ENCODE measurements around the gene C1QTNF1.

Gene C1QTNF1, protein sequence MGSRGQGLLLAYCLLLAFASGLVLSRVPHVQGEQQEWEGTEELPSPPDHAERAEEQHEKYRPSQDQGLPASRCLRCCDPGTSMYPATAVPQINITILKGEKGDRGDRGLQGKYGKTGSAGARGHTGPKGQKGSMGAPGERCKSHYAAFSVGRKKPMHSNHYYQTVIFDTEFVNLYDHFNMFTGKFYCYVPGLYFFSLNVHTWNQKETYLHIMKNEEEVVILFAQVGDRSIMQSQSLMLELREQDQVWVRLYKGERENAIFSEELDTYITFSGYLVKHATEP

DNA sequence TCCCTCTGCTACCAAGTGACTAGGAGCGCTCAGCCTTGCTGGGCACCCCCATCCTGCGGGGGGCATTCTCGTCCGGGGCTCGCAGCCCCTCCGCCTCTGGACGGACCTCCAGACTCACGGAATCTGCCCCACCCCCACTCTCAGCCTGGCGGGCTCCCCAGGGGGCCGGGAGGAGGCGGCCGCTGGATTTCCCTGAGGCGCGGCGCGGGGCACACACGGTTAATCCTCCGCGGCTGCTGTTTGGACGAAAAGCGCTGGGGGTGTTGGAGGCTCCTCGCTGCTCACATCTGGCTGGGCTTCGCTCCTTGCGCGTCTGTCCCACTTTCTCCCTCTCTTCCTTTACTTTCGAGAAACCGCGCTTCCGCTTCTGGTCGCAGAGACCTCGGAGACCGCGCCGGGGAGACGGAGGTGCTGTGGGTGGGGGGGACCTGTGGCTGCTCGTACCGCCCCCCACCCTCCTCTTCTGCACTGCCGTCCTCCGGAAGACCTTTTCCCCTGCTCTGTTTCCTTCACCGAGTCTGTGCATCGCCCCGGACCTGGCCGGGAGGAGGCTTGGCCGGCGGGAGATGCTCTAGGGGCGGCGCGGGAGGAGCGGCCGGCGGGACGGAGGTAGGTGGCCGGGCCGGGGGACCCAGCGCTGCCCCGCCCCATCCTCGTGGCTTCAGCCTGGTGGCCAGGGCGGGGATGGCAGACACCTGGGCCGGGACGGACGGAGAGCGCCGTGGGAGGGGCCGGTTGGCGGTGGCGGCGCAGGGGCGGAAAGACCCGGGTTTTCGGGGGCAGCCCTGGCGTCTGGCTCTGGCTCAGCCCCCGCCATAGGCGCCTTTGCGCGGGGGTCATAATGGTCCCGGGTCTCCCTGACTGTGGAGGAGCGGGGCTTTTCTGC lies at the start of gene C1QTNF1:
TSS of gene C1QTNF1 (plus strand) at position 284 of the 886 bp plus-strand sequence. CDS start 19,800 bp downstream, outside the sequence.
- DNase-seq (ENCODE audit: low read depth in 1 of 2, low spot score in 1 of 2), result no peak

DNA sequence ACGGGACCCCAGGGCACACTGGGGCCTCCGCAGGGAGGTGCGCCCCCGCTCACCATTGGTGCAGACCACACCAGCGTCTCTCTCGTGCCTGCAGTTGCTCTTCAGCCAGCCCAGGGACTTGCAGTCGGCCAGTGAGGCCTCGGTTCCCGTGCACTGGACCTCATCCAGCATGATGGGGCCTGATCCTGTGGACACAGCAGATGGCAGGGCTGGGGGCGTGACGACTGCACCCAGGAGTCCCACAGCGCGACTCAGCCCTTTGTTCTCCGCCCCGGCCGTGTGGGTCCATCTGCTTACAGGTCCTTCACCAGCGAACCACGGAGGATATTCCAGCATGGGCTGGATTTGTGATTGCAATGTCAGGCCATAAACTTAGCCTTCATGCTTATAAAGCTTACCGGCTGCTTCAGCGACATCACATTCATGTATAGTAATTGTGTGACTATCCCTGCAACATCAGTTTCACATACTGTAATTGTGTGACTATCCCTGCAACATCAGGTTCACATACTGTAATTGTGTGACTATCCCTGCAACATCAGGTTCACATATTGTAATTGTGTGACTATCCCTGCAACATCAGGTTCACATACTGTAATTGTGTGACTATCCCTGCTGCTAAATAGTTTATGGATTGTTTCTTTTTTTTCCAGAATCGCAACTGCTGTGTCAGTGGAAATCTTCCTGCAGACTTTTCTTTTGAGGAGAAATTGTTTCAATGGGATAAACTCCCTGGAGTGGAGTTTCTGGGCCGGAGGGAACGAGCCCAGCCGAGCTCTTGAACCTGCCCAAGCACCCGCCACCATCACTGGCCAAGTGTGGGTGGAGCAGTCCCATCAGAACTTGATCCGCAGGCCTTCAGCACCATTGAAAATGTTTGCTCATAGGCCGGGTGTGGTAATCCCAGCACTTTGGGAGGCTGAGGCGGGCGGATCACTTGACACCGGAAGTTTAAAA lies 49.1 kb upstream of the C1QTNF1 start:
- no peak for DNase-seq (ENCODE audit: low read depth in 1 of 2, low spot score in 1 of 2)

DNA sequence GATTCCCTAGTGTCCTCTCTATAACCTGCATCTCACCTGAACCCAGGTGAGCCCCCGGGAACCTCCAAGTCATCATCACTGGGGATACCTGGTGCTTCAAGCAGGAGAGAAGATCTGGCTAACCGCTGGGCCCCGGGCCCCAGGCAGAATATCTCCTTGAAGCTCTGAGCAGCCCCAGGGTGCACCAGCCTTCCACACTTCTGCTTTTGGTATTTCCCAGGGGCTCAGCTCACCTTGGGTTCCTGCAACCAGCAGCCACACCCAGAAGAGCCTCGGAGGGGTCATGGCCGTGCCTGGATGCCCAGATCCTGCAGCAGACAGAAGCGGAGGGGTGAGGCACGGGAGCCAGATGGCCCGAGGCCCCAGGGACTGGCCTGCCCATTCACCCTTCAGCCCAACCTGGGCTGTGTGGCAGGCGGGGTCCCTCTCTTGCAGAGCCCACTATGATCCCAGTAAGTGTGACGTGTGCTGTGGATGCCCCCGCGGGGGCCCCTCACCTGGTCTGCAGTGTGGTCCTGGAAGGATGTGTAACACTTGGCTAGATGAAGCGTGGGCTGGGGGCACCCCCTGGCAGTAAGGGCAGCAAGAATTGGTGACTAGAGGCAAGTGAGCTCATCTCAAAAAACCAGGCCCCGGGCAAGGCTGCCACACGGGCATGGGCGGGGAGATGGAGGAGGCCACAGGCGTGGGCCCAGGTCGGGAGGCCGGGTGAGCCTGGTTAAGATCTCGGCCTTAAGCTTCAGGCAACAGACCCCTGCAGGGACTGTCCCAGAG lies 46.9 kb upstream of the C1QTNF1 start:
- no peak for DNase-seq (ENCODE audit: low read depth in 1 of 2, low spot score in 1 of 2)

DNA sequence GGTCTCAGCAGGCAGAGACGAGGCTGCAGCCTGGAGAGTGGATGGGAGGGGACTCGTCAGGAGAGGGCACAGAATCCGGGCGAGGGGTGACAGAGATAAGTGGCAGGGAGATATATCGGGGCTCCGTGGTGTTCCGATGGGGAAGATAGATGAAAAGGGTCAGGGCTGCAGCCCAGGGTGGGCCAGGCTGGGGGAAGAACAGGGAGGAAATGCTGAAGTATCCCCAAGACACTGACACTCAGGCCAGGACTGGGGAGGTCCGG lies 46.4 kb upstream of the C1QTNF1 start:
- no peak for DNase-seq (ENCODE audit: low read depth in 1 of 2, low spot score in 1 of 2)

DNA sequence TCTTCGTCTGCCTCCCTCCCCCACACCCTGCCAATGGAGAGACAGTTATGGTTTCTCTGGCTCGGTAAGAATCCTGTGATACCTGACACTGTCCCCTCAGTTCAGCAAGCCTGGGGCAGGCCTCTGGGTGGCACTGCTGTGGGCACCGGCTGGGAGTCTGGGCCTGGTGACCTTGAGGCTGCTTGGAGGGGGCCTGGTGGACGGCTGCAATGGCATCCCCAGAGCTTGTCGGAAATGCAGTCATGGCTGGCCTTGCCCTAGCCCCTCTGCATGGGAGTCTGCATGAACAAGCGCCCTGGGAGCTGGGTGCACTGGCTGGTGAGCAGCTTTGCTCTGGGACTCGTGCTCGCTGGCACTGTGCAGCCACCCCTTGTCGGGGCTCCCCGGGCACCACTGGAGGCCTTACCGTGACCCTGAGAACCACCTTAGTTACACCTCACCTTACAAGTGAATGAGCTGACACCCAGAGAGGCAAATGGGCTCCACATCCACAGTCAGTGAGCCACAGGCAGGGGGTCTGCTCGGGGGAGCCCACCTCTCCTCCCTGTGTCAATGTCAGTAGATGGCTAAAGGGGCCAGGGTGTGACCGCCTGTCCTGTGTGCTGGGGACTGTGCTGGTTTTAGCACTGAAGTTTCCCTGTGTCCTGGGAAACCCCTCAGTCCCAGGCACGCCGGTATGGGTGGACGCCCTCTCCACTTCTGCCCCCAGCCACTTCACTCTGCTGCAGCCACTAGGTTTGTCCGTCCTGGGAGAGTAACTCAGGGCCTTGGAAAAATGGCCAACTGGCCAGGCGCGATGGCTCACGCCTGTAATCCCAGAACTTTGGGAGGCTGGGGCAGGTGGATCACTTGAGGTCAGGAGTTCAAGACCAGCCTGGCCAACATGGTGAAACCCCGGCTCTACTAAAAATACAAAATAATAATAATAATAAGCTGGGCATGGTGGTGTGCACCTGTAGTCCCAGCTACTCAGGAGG lies 45.7 kb upstream of the C1QTNF1 start:
- no peak for DNase-seq (ENCODE audit: low read depth in 1 of 2, low spot score in 1 of 2)

DNA sequence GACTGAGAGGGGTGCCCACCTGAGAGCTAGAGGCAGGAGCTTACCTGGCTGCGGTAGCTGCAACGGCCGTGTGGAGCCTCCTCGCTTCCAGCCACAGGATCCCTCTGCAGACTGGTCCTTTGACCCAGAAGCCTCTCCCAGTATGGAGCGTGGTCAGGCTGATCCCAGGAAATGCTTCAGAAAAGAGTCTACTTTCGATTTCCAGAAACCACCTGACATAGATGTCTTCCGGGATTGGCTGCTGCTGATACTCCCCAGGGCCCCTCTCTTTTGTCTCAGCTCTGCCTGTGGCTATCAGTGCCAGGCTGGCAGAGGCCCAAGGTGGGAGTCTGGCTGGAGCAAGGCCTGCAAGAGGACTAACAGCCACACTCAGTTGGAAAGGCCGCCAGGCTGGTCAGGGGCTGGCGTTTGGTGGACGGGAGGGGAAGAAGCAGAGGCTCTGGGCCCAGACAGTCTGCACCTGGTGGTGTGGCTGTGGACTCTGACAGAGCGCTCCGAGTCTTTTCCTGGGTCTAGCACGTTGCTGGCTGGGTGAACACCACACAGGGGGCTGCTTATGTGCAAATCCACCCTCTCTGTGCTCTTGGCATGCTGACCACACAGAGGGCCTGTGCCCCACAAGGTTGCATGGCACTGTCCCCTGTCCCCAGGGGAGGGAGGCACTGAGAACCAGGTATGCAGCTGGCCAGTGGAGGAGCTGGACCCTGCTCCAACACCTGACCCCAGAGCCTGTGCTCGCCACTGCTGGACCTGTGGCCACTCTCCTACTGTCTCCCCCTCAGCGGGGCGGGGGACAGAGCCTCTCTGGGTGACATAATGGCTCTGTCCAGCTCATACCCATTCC lies 44.0 kb upstream of the C1QTNF1 start, which contains the start of gene LGALS3BP:
TSS of gene LGALS3BP (minus strand) at position 144 of the 844 bp plus-strand sequence. CDS start 2,732 bp downstream, outside the sequence.
- DNase-seq (ENCODE audit: low read depth in 1 of 2, low spot score in 1 of 2), result no peak

DNA sequence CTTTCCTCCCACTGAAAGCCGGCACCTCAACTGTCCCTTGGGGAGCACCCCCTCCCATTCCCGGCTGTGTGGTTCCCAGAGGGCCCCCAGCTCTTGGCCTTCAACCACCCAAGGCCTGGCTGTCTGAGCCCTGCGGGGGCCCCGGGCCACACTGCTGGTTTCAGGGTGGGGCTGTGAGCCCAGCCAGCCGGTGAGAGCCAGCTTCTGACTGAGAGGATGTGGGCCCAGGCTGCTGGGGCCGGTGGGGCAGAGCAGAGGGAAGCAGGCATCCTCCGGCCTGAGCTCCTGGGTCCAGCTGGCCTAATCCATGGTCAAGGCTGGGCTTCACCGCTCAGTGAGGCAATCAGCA lies 43.4 kb upstream of the C1QTNF1 start:
- no peak for DNase-seq (ENCODE audit: low read depth in 1 of 2, low spot score in 1 of 2)

DNA sequence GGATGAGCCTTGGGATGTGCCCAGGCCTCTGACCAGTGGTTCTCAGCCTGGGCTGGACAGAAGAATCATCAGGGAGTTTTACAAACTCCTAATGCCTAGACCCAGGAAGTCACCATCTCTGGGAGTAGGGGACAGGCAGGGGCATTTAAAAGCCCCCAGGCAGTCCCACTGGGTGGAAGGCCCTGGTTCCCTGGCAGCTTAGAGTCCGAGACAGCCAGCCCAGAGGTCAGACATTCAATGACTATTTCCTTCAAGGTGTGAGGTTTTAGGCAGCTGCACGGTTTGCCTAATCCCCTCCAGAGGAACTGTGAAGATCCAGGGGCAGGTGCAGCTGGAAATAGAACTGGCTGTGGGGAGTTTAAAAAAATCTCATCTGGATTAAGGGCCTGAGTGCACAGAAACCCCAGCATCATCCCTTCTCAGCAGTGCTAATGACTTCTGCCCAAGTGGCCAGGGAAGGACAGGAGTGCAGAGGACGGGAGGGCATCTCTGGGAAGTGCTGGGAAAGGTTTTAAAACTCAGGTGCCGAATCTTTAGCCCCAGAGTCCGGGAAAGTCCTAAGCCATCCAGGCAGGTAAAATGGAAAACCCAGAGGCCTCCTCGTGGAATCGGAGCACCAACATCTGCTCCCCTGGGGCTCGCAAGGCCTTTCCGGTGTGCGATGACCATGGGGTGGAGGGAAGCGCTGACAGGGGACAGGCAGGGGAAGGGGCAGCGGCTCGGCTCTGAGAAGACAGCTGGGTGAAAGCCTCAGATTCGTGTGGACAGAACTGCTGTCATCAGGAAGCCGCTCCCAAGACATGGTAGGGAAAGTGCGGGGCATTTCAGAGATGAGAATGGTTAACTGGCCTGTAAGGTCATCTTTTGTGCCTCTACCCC lies 42.7 kb upstream of the C1QTNF1 start:
- DNase-seq (ENCODE audit: low read depth in 1 of 2, low spot score in 1 of 2), result no peak

DNA sequence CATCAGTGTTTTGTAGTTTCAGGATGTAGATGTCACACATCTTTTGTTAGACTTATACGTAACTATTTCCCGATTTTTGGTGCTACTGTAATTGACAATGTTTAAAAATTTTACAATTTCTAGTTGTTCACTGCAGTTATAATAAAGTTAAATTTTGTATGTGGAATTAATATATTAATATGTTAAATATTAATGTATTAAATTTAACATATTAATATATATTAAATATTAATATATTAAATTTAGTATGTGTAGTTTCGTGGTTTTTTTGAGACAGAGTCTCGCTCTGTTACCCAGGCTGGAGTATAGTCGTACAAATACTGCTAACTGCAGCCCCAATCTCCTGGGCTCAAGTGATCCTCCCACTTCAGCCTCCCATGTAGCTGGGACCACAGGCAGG lies 38.6 kb upstream of the C1QTNF1 start:
- no peak for DNase-seq (ENCODE audit: low read depth in 1 of 2, low spot score in 1 of 2)

DNA sequence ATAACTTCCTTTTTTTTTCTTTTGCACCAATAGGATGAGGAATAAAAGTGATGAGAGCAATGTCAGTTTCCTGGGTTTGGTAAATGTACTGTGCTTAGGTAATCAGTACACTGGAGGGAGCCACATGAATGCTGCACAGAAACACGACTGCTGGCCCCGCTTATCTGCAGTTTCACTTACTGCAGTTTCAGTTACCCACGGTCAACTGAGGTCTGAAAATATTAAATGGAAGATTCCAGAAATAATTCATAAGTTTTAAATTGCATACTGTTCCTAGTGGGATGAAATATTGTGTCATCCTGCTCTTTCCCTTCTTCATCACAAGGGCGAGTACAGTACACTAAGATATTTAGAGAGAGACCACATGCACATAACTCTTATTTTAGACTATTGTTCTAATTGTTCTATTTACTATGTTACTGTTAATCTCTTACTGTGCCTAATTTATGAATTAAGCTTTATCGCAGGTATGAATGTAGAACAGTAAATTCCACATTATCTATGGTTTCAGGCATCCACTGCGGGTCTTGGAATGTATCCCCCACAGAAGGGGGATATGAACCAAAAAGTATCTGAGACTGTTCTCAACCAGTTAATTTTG lies 37.8 kb upstream of the C1QTNF1 start:
- DNase-seq (ENCODE audit: low read depth in 1 of 2, low spot score in 1 of 2), result no peak

DNA sequence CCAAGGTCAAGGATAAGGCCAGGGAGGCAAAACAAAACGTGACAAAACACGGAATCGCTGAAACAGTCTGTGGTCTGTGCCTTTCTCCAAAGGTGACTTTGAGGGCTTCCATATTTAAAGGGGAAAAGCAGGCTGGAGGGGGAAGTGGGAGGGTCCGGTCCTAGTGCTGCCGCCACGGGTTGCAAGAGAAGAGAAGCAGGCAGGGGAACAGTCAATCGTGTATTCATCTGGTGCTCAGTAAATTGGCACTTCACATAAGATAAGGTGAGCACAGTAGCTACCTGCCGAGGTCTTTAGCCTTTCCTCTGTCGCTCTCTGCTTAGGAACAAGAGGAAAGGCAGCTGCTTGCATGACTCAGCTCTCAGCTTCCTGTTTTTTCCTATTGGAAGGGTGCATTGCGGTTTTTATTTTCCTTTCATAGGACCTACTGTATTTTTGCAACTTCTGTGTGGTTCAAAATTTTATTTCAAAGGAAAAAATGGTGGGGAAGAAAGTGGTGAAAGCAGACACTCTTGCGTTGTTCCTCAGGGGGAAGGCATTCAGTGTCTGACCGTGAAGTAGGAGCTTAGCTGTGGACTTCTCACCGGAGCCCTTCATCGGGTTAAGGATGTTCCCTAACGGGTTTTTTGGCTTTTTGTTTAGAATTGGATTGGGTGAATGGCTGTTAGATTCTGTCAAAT lies 37.2 kb upstream of the C1QTNF1 start:
- no peak for DNase-seq (ENCODE audit: low read depth in 1 of 2, low spot score in 1 of 2)

DNA sequence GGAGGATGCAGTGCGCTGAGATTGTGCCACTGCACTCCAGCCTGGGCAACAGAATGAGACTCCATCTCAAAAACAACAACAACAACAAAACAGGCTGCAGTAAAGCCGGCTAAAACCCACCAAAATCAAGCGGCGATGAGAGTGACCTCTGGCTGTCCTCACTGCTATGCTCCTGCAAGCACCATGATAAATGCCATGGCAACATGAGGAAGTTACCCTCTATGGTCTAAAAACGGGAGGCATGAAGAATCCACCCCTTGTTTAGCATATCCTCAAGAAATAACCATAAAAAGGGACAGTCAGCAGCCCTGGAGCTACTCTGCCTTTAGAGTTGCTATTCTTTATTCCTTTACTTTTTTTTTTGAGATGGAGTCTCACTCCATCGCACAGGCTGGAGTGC lies 35.8 kb upstream of the C1QTNF1 start:
- DNase-seq (ENCODE audit: low read depth in 1 of 2, low spot score in 1 of 2), result no peak

DNA sequence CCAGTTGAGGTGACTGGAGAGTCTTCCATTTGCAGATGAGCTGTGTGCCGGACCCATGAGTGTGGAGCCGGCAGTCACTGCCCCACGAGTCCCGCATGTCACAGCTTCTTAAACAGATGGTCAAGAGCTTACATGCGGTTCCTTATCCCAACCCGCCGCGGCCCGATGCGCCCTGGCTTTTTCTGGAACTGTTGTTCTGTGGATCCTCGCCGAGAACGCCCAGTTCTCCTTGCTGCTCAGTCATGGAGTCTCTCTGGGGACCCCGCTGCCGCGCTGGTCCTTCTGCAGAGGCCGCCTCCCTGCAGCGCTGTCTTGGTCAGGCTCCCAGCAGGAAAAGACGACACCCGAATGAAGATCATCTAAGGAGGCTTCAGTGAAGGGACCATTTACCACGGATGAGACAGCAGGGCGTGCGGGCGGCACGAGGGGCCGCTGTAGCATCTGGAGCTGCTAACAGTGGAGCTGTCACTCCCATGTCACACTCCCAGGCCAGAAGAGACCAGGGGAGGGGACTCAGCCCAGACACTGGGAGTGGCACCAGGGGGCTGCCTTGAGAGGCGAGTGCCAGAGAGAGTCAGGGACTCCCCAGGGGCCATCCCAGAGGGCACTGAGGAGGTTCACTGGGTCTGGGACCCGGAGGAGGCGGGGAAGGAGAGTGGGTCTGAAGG lies 33.5 kb upstream of the C1QTNF1 start:
- DNase-seq (ENCODE audit: low read depth in 1 of 2, low spot score in 1 of 2), result no peak

DNA sequence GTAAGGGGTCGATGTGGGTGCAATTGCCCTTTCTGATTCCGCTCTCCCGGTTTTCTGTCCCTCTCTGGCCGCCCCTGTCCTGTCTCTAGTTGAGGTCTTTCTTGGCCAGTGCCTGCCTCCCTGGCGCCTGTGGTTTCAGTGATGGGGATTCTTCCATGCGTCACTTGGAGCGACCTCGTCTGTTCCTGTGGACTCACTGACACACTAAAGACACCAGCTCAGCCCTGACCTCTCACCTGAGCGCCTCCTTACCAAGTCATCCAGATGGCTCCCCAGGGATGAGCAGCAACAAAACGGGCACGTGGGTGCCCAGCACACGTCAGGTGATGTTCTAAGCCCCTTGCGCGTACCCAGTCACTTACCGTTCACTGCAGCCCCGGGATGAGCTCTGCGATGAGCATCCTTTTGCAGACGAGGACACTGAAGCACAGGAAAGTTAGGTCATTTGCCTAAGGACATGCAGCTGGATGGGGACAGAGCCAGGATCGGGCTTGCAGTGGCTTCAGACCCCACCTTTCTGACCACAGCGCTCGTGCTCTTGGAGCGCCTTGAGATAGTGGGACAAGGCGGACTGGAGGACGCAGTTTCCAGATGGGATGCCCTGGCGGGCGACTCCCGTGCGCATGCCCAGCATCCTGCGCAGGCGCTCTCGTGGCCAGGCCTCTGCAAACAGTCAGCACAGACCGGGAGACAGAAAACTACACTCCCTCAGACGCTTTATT lies 32.8 kb upstream of the C1QTNF1 start:
- DNase-seq (ENCODE audit: low read depth in 1 of 2, low spot score in 1 of 2), result no peak

DNA sequence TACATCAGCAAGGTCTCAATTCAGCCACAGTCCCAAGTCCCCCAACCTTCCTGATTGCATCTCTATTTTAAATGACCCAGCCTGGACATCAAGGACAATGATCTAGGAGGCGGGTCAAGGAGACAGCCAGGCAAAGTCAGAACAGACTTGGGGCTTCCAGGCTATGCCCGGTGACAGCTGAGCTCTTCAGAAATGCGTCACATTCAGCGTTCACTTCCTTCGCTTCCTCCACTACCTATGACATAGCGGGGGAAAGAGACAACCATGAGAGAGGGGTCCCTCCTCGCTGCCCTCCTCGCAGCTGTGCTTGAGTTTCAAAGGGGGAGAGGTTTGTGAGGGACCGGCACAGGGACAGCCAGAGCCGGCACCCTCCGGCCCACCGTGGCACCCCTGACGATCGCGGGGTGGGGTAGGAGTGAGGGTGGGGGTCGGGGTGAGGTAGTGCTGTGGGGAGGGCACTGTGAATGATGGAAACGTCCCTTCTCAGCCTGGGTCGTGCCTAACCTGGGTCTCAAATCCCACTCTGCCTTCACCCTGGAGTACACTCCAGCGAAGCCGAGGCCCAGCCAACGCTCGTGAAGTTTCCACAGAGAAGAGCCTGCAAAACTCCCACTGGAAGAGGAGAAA lies 31.9 kb upstream of the C1QTNF1 start:
- DNase-seq (ENCODE audit: low read depth in 1 of 2, low spot score in 1 of 2), result no peak
